ENCODE results near the gene HDAC6.
A peak's percentile ranks its signal among the peaks of the same experiment; 100 is the strongest.
"Not testable (repeated sequence)": the region's sequence is repeated elsewhere in the genome, so short reads cannot be mapped to it uniquely, and the experiment has no call there.

The HDAC6 gene

GRCh38 chrX:48794911-48795515 lies 6.9 kb upstream of the HDAC6 start:
- in situ Hi-C loops (cut with MboI; ENCODE audit: low sequenced_read_pairs) = no loop called here
- Histone ChIP-seq H3K36me3 (replicated peaks) (no peaks in the 10 kb centered on the region), H3K4me3 (no peak overlapping the region), H3K9me3 (no peaks in the 10 kb centered on the region), H3K27me3 (ENCODE audit: low read depth) (no peaks in the 10 kb centered on the region; the same call in 1 of the 2 replicates), H3K4me1 (no peaks in the 10 kb centered on the region)
- DNase-seq (ENCODE audit: low spot score in 2 of 2) = no peak

GRCh38 chrX:48798318-48798717 lies 3.5 kb upstream of the HDAC6 start:
- Histone ChIP-seq H3K9me3 (no peaks in the 10 kb centered on the region), H3K36me3 (replicated peaks) (peaks cover 3% of the 10 kb centered on the region; the same call in 1 of the 2 replicates), H3K27me3 (ENCODE audit: low read depth) (no peaks in the 10 kb centered on the region), H3K4me1 (peaks cover 7% of the 10 kb centered on the region), H3K4me3 (no peak overlapping the region)
- DNase-seq (ENCODE audit: low spot score in 2 of 2) = no peak
- in situ Hi-C loops (cut with MboI; ENCODE audit: low sequenced_read_pairs) = no loop called here

GRCh38 chrX:48800574-48801279 lies 1.1 kb upstream of the HDAC6 start:
- DNase-seq (ENCODE audit: low spot score in 2 of 2) = no peak
- Histone ChIP-seq H3K4me3 (peak overlapping the region; percentile 82), H3K36me3 (replicated peaks) (peaks cover 13% of the 10 kb centered on the region), H3K4me1 (peaks cover 7% of the 10 kb centered on the region), H3K27me3 (ENCODE audit: low read depth) (no peaks in the 10 kb centered on the region), H3K9me3 (no peaks in the 10 kb centered on the region)
- in situ Hi-C loops (cut with MboI; ENCODE audit: low sequenced_read_pairs) = no loop called here

GRCh38 chrX:48802089-48802904 lies 430 bp downstream of the HDAC6 start:
- peak overlapping the region; percentile 55 for H3K4me3 ChIP-seq

GRCh38 chrX:48802905-48803200 lies 986 bp downstream of the HDAC6 start:
- Histone ChIP-seq H3K4me3 (peak overlapping the region; percentile 55), H3K4me1 (peaks cover 7% of the 10 kb centered on the region), H3K9me3 (no peaks in the 10 kb centered on the region), H3K36me3 (replicated peaks) (peaks cover 13% of the 10 kb centered on the region), H3K27me3 (ENCODE audit: low read depth) (no peaks in the 10 kb centered on the region)
- DNase-seq (ENCODE audit: low spot score in 2 of 2) = no peak
- in situ Hi-C loops (cut with MboI; ENCODE audit: low sequenced_read_pairs) = no loop called here

More at GRCh38 chrX:48802089-48802904, 430 bp downstream of the HDAC6 start:
- in situ Hi-C loops (cut with MboI; ENCODE audit: low sequenced_read_pairs) = no loop called here
- Histone ChIP-seq H3K27me3 (ENCODE audit: low read depth) (no peaks in the 10 kb centered on the region), H3K4me1 (peaks cover 7% of the 10 kb centered on the region), H3K36me3 (replicated peaks) (peaks cover 13% of the 10 kb centered on the region), H3K9me3 (no peaks in the 10 kb centered on the region)
- DNase-seq (ENCODE audit: low spot score in 2 of 2) = peak; percentile 97 to 98

GRCh38 chrX:48806081-48806480 lies 4.2 kb downstream of the HDAC6 start:
- no peak overlapping the region for H3K4me3 ChIP-seq
- peaks cover 13% of the 10 kb centered on the region for H3K36me3 ChIP-seq (replicated peaks)
- H3K4me1 ChIP-seq = 0 out of 2 replicates have a peak, but pooled peaks cover 3% of the 10 kb centered on the region
- in situ Hi-C loops (cut with MboI; ENCODE audit: low sequenced_read_pairs) = no loop called here
- no peaks in the 10 kb centered on the region for H3K27me3 ChIP-seq (ENCODE audit: low read depth)
- DNase-seq (ENCODE audit: low spot score in 2 of 2) = no peak
- H3K9me3 ChIP-seq = no peaks in the 10 kb centered on the region

- Histone ChIP-seq H3K36me3 (replicated peaks) (peaks cover 14% of the 10 kb centered on the region), H3K27me3 (ENCODE audit: low read depth) (no peaks in the 10 kb centered on the region), H3K4me1 (no peaks in the 10 kb centered on the region), H3K4me3 (no peak overlapping the region), H3K9me3 (no peaks in the 10 kb centered on the region)
- in situ Hi-C loops (cut with MboI; ENCODE audit: low sequenced_read_pairs) = no loop called here
- DNase-seq (ENCODE audit: low spot score in 2 of 2) = no peak
Measured at GRCh38 chrX:48813644-48814043, 11.8 kb downstream of the HDAC6 start.

GRCh38 chrX:48814722-48815121 lies 12.9 kb downstream of the HDAC6 start:
- in situ Hi-C loops (cut with MboI; ENCODE audit: low sequenced_read_pairs) = no loop called here
- H3K36me3 ChIP-seq (replicated peaks) = peaks cover 14% of the 10 kb centered on the region
- H3K4me3 ChIP-seq = no peak overlapping the region
- H3K4me1 ChIP-seq = no peaks in the 10 kb centered on the region
- H3K9me3 ChIP-seq = no peaks in the 10 kb centered on the region
- no peaks in the 10 kb centered on the region for H3K27me3 ChIP-seq (ENCODE audit: low read depth)
- no peak for DNase-seq (ENCODE audit: low spot score in 2 of 2)

GRCh38 chrX:48815266-48815665 lies 13.4 kb downstream of the HDAC6 start:
- Histone ChIP-seq H3K27me3 (ENCODE audit: low read depth) (no peaks in the 10 kb centered on the region), H3K4me3 (no peak overlapping the region), H3K4me1 (no peaks in the 10 kb centered on the region), H3K36me3 (replicated peaks) (peaks cover 14% of the 10 kb centered on the region), H3K9me3 (no peaks in the 10 kb centered on the region)
- in situ Hi-C loops (cut with MboI; ENCODE audit: low sequenced_read_pairs) = no loop called here
- DNase-seq (ENCODE audit: low spot score in 2 of 2) = no peak

GRCh38 chrX:48816014-48816810 lies 14.3 kb downstream of the HDAC6 start:
- H3K4me1 ChIP-seq = no peaks in the 10 kb centered on the region
- H3K27me3 ChIP-seq (ENCODE audit: low read depth) = no peaks in the 10 kb centered on the region
- H3K36me3 ChIP-seq (replicated peaks) = peaks cover 14% of the 10 kb centered on the region
- in situ Hi-C loops (cut with MboI; ENCODE audit: low sequenced_read_pairs) = no loop called here
- H3K4me3 ChIP-seq = no peak overlapping the region
- DNase-seq (ENCODE audit: low spot score in 2 of 2) = no peak
- H3K9me3 ChIP-seq = no peaks in the 10 kb centered on the region

GRCh38 chrX:48818098-48818497 lies 16.2 kb downstream of the HDAC6 start:
- no peaks in the 10 kb centered on the region for H3K4me1 ChIP-seq
- no peak overlapping the region for H3K4me3 ChIP-seq
- no peaks in the 10 kb centered on the region for H3K9me3 ChIP-seq
- no peak for DNase-seq (ENCODE audit: low spot score in 2 of 2)
- in situ Hi-C loops (cut with MboI; ENCODE audit: low sequenced_read_pairs) = no loop called here
- peaks cover 16% of the 10 kb centered on the region for H3K36me3 ChIP-seq (replicated peaks)
- no peaks in the 10 kb centered on the region for H3K27me3 ChIP-seq (ENCODE audit: low read depth)

- Histone ChIP-seq H3K4me1 (no peaks in the 10 kb centered on the region), H3K4me3 (no peak overlapping the region), H3K36me3 (replicated peaks) (peaks cover 20% of the 10 kb centered on the region), H3K27me3 (ENCODE audit: low read depth) (no peaks in the 10 kb centered on the region), H3K9me3 (no peaks in the 10 kb centered on the region)
- in situ Hi-C loops (cut with MboI; ENCODE audit: low sequenced_read_pairs) = no loop called here
- DNase-seq (ENCODE audit: low spot score in 2 of 2) = no peak
Measured at GRCh38 chrX:48818866-48819265, 17.0 kb downstream of the HDAC6 start.

GRCh38 chrX:48819394-48819793 lies 17.5 kb downstream of the HDAC6 start:
- H3K36me3 ChIP-seq (replicated peaks) = peaks cover 21% of the 10 kb centered on the region
- H3K27me3 ChIP-seq (ENCODE audit: low read depth); in situ Hi-C loops (cut with MboI; ENCODE audit: low sequenced_read_pairs): not testable (repeated sequence)

More at GRCh38 chrX:48819394-48819793, 17.5 kb downstream of the HDAC6 start:
- H3K9me3 ChIP-seq; H3K4me1 ChIP-seq; H3K4me3 ChIP-seq; DNase-seq (ENCODE audit: low spot score in 2 of 2): not testable (repeated sequence)

All from HAP-1 (cell line).